Measurements from ENCODE around the gene TMEM190. TPM values are rescaled to one million over a fixed set of nuclear protein-coding genes. Genes with fewer than 3 reads are reported as not detected.

TMEM190 gene
- total and polyA plus RNA-seq, 2 donors (not counting 1 experiment from before 2014, with no cell fraction given): not detected

DNA sequence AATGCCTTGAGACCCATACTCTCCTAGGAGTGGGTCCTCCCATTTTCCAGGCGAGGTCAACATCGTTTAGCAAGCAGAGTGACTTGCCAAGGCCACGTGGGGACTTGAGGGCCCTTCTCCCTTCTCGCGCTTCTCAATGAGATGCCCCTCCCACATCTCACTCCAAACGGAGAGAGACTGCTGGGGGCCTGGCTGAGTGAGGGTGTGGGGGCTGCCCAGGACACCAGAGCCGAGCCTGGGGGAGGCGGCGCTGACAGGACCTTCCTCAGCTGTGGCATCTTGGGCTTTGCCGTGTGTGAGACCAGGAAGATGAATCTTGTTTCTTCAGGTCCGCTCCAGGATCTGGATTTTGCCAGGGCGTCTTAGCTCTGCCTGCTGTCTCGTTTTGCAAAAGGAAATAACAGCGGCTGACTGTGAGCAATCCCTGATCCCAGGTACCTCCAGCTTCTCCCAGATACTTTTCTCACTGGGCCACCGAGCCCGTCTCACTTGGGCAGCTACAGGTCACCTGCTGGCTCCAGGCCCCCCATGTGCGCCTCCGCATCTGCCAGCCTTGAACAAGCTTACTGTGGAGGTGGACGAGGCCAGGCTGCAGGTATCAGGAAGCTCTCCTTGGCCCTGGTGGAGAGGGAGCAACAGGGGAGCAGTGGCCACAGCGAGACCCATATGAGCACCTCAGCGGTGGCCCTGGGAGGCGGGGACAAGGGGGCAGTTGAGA, 28.1 kb upstream of the TMEM190 start:
- H3K4me1 Mint-ChIP-seq: peaks cover 14% of the 10 kb centered on the region
- intact Hi-C loops (cut with micrococcal nuclease): no loop called here
- no peaks in the 10 kb centered on the region for H3K9me3 Mint-ChIP-seq (ENCODE audit: insufficient read depth)
- Histone ChIP-seq H3K4me3 (ENCODE audit: control extremely low read depth in 1 of 5, extremely low read depth in 1 of 5, insufficient read depth in 1 of 5, low read depth in 2 of 5, low read length in 4 of 5) (no peak overlapping the region), H3K9me3 (ENCODE audit: control extremely low read depth in 1 of 3, control insufficient read depth in 2 of 3, insufficient read depth in 1 of 3, low read length in 2 of 3) (peaks cover 0 to under 1% (median 0%) of the 10 kb centered on the region in 3 donors), H2AFZ (ENCODE audit: insufficient read depth, low read depth, low read length, poor library complexity, severe bottlenecking) (no peak overlapping the region), H3K36me3 (replicated peaks in 1 of 2; ENCODE audit: control extremely low read depth in 1 of 2, control insufficient read depth in 1 of 2, extremely low read depth in 1 of 2, insufficient read depth in 2 of 2, low read length in 1 of 2) (peaks cover 0 to 4% of the 10 kb centered on the region in 2 experiments), H3K4me1 (ENCODE audit: control insufficient read depth in 2 of 2, insufficient read depth in 2 of 2, low read length in 2 of 2) (peaks cover 8 to 17% of the 10 kb centered on the region in 2 donors), H3K9ac (ENCODE audit: low read length) (no peak overlapping the region), H4K20me1 (ENCODE audit: control insufficient read depth, insufficient read depth, low read length, poor library complexity, severe bottlenecking) (no peaks in the 10 kb centered on the region), H3K27ac (ENCODE audit: low read length in 2 of 2) (no peak overlapping the region), H3K4me2 (replicated peaks; ENCODE audit: low read depth, low read length, poor library complexity, severe bottlenecking) (no peak overlapping the region), H3K79me2 (ENCODE audit: control insufficient read depth, insufficient read depth, low read length) (no peaks in the 10 kb centered on the region), H3K27me3 (replicated peaks in 1 of 4; ENCODE audit: control extremely low read depth in 1 of 4, control insufficient read depth in 3 of 4, insufficient read depth in 4 of 4, low read length in 3 of 4) (peaks cover 0 to 31% (median 13%) of the 10 kb centered on the region in 4 experiments)
- WGBS (ENCODE audit: insufficient coverage): 96% methylated on average over 15 of the region's 22 CpGs
- H3K27ac Mint-ChIP-seq: no peak overlapping the region
- no peak overlapping the region for H3K4me3 Mint-ChIP-seq
- POLR2A ChIA-PET: interaction anchor here (0.9 kb wide), 1 partner anchor 27 kb away, joined by 4 read pairs; no protein-coding TSS in a partner anchor
- CTCF ChIA-PET: interaction anchor here (0.5 to 1.1 kb wide), 3 partner anchors 9 to 71 kb away, joined by 3 read pairs; partner anchors contain the start of gene KMT5C
- ATAC-seq (ENCODE audit: low read depth): no peak
- DNase-seq: no peak
- TF ChIP-seq, protein P1, sequence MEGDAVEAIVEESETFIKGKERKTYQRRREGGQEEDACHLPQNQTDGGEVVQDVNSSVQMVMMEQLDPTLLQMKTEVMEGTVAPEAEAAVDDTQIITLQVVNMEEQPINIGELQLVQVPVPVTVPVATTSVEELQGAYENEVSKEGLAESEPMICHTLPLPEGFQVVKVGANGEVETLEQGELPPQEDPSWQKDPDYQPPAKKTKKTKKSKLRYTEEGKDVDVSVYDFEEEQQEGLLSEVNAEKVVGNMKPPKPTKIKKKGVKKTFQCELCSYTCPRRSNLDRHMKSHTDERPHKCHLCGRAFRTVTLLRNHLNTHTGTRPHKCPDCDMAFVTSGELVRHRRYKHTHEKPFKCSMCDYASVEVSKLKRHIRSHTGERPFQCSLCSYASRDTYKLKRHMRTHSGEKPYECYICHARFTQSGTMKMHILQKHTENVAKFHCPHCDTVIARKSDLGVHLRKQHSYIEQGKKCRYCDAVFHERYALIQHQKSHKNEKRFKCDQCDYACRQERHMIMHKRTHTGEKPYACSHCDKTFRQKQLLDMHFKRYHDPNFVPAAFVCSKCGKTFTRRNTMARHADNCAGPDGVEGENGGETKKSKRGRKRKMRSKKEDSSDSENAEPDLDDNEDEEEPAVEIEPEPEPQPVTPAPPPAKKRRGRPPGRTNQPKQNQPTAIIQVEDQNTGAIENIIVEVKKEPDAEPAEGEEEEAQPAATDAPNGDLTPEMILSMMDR (IDR thresholded peaks at IDR 0.05): no peak
- TF ChIP-seq EZH2 (IDR thresholded peaks at IDR 0.05; ENCODE audit: borderline replicate concordance, insufficient read depth, low read depth, low read length, poor library complexity, severe bottlenecking): no peak
- H3K27me3 Mint-ChIP-seq: peaks cover 31% of the 10 kb centered on the region

DNA sequence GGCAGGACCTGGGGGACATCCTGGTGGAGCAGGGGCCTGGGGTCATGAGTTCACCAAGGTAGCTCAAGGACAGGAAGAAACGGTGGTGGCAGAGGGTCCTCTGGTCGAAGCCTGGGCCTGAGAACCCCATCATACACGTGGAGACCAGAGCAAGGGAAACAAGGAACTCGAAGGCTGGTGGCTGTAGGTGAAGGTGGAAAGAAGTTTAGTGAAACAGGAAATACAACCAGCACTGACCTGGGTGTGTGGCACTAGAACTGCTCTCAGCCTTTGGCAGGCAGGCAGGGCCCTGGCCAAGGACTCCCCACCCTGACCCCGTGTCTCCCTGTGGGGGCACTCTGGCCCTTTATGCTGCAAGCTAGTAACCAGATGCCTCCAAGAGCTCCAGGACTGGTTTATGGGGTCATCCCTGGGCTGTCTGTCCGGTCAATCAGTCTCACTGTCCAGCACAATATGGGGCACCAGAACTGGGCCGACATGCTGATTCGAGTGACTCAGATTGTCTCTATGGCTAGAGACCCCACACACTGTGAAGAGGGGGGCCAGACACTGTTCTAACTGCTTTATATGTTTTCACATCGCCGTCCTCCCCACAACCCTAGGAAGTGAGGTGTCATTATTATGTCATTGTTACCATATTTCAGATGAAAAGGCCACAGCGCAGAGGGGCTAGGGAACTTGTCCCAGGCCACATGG, 25.9 kb upstream of the TMEM190 start:
- Mint-ChIP-seq H3K27ac (no peak overlapping the region), H3K4me3 (no peak overlapping the region), H3K9me3 (ENCODE audit: insufficient read depth) (no peaks in the 10 kb centered on the region), H3K4me1 (peaks cover 23% of the 10 kb centered on the region), H3K27me3 (peaks cover 37% of the 10 kb centered on the region)
- no peaks in the 10 kb centered on the region for H3K79me2 ChIP-seq (ENCODE audit: control insufficient read depth, insufficient read depth, low read length)
- peaks cover 0 to 14% (median 0%) of the 10 kb centered on the region in 3 donors for H3K9me3 ChIP-seq (ENCODE audit: control extremely low read depth in 1 of 3, control insufficient read depth in 2 of 3, insufficient read depth in 1 of 3, low read length in 2 of 3)
- no peaks in the 10 kb centered on the region for H3K36me3 ChIP-seq (replicated peaks in 1 of 2; ENCODE audit: control extremely low read depth in 1 of 2, control insufficient read depth in 1 of 2, extremely low read depth in 1 of 2, insufficient read depth in 2 of 2, low read length in 1 of 2)
- no peaks in the 10 kb centered on the region for H4K20me1 ChIP-seq (ENCODE audit: control insufficient read depth, insufficient read depth, low read length, poor library complexity, severe bottlenecking)
- peaks cover 0 to 49% (median 20%) of the 10 kb centered on the region in 4 experiments for H3K27me3 ChIP-seq (replicated peaks in 1 of 4; ENCODE audit: control extremely low read depth in 1 of 4, control insufficient read depth in 3 of 4, insufficient read depth in 4 of 4, low read length in 3 of 4)
- no peak overlapping the region for H3K9ac ChIP-seq (ENCODE audit: low read length)
- no peak overlapping the region for H3K4me2 ChIP-seq (replicated peaks; ENCODE audit: low read depth, low read length, poor library complexity, severe bottlenecking)
- H3K4me1 ChIP-seq (ENCODE audit: control insufficient read depth in 2 of 2, insufficient read depth in 2 of 2, low read length in 2 of 2): peaks cover 23 to 29% of the 10 kb centered on the region in 2 donors
- H2AFZ ChIP-seq (ENCODE audit: insufficient read depth, low read depth, low read length, poor library complexity, severe bottlenecking): no peak overlapping the region
- intact Hi-C loops (cut with micrococcal nuclease): no loop called here
- no peak overlapping the region for H3K4me3 ChIP-seq (ENCODE audit: control extremely low read depth in 1 of 5, extremely low read depth in 1 of 5, insufficient read depth in 1 of 5, low read depth in 2 of 5, low read length in 4 of 5)
- ATAC-seq (ENCODE audit: low read depth) (no peak), DNase-seq (no peak)
- TF ChIP-seq, protein P1 (IDR thresholded peaks at IDR 0.05): no peak
- no peak for TF ChIP-seq EZH2 (IDR thresholded peaks at IDR 0.05; ENCODE audit: borderline replicate concordance, insufficient read depth, low read depth, low read length, poor library complexity, severe bottlenecking)
- 73% methylated on average over 9 of the region's 11 CpGs for WGBS (ENCODE audit: insufficient coverage)
- H3K27ac ChIP-seq (ENCODE audit: low read length in 2 of 2): no peak overlapping the region
- ChIA-PET CTCF (no interaction called here), POLR2A (no interaction called here)

Data from B cell (primary cell).